Measurements from ENCODE around the gene PIRT.

PIRT gene

GRCh38 chr17:10787306-10788045 is 50.4 kb downstream of the PIRT start:
- DNase-seq, result no peak

- no peak for DNase-seq
Measured at GRCh38 chr17:10785295-10785694, 52.6 kb downstream of the PIRT start.

- DNase-seq, result no peak
Measured at GRCh38 chr17:10779609-10780008, 58.3 kb downstream of the PIRT start.

- DNase-seq, result no peak
Measured at GRCh38 chr17:10777890-10778289, 60.0 kb downstream of the PIRT start.

- DNase-seq, result no peak
Measured at GRCh38 chr17:10777131-10777807, 60.6 kb downstream of the PIRT start.

GRCh38 chr17:10776381-10776780 is 61.5 kb downstream of the PIRT start:
- no peak for DNase-seq

- no peak for DNase-seq
Measured at GRCh38 chr17:10775740-10776356, 62.0 kb downstream of the PIRT start.

GRCh38 chr17:10775058-10775457 is 62.8 kb downstream of the PIRT start:
- DNase-seq, result no peak

- no peak for DNase-seq
Measured at GRCh38 chr17:10773391-10773790, 64.5 kb downstream of the PIRT start.

Data from C1 segment of cervical spinal cord (tissue), 14 donors.